OCI-LY1 (cell line): ENCODE data around the gene LMTK3.
"Not testable (repeated sequence)": the region's sequence is repeated elsewhere in the genome, so short reads cannot be mapped to it uniquely, and the experiment has no call there.

ENCODE experiments used
- H2AFZ ChIP-seq: fragments of 200-600 bp; sonication (generic), shearing (Covaris generic); 2 replicates; pipeline ENCODE4 v1.6.0; 2014; ENCODE audit warnings: antibody characterized with exemption, mild to moderate bottlenecking, low read length
- H3F3A ChIP-seq: fragments of 200-600 bp; sonication (generic), shearing (Covaris generic); 2 replicates; pipeline ENCODE4 v1.6.0; 2014; ENCODE audit warnings: mild to moderate bottlenecking, antibody characterized with exemption, low read length, moderate library complexity; ENCODE audit not compliant: insufficient read depth
- H3K27ac ChIP-seq: fragments of 200-600 bp; sonication (generic); 2 replicates; pipeline ENCODE4 v1.5.1; 2014; ENCODE audit warnings: low read length, mixed run types, mild to moderate bottlenecking, low read depth; ENCODE audit not compliant: poor library complexity, severe bottlenecking
- H3K27me3 ChIP-seq: fragments of 200-600 bp; sonication (generic); 2 replicates; pipeline ENCODE4 v1.6.0; 2014; ENCODE audit warnings: antibody characterized with exemption, mild to moderate bottlenecking, low read length, moderate library complexity; ENCODE audit not compliant: insufficient read depth
- H3K36me3 ChIP-seq: fragments of 200-600 bp; sonication (generic); 2 replicates; pipeline ENCODE4 v1.6.1; 2014; ENCODE audit warnings: mild to moderate bottlenecking, antibody characterized with exemption, low read length, moderate library complexity, mixed read lengths; ENCODE audit not compliant: insufficient read depth
- H3K4me1 ChIP-seq: fragments of 200-600 bp; sonication (generic); 2 replicates; pipeline ENCODE4 v1.5.1; 2014; ENCODE audit warnings: mild to moderate bottlenecking, low read length, moderate library complexity; ENCODE audit not compliant: insufficient read depth, severe bottlenecking
- H3K4me2 ChIP-seq: fragments of 200-600 bp; sonication (generic), shearing (Covaris generic); 2 replicates; pipeline ENCODE4 v1.6.1; 2014; ENCODE audit warnings: low read length
- H3K4me3 ChIP-seq: fragments of 200-600 bp; sonication (generic); 2 replicates; pipeline ENCODE4 v1.5.1; 2014; ENCODE audit warnings: low read length, low read depth, mild to moderate bottlenecking, mixed read lengths; ENCODE audit not compliant: poor library complexity, severe bottlenecking
- H3K79me2 ChIP-seq: fragments of 200-600 bp; shearing (Covaris generic); 2 replicates; pipeline ENCODE4 v1.6.1; 2016; ENCODE audit warnings: mixed run types, low read length, mixed read lengths; ENCODE audit not compliant: insufficient read depth
- H3K9ac ChIP-seq: fragments of 200-600 bp; sonication (generic), shearing (Covaris generic); 2 replicates; pipeline ENCODE4 v1.6.1; 2014; ENCODE audit warnings: mild to moderate bottlenecking, low read length, mixed read lengths
- H3K9me2 ChIP-seq: fragments of 200-600 bp; sonication (generic), shearing (Covaris generic); 2 replicates; pipeline ENCODE4 v1.6.1; 2014; ENCODE audit warnings: low read depth, mild to moderate bottlenecking, low read length, mixed read lengths
- H3K9me3 ChIP-seq: fragments of 200-600 bp; shearing (Covaris generic); 2 replicates; pipeline ENCODE4 v1.6.1; 2014; ENCODE audit warnings: low read length, mixed read lengths
- H4K20me1 ChIP-seq: fragments of 200-600 bp; sonication (generic), shearing (Covaris generic); 2 replicates; pipeline ENCODE4 v1.6.0; 2016; ENCODE audit warnings: mild to moderate bottlenecking, low read length; ENCODE audit not compliant: insufficient read depth
- CTCF ChIP-seq: fragments of 200-600 bp; sonication (generic), shearing (Covaris generic); IDR thresholded peaks from 2 replicates; pipeline ENCODE4 v1.5.1; 2017; ENCODE audit warnings: mild to moderate bottlenecking, antibody characterized with exemption, low read length, moderate library complexity, mixed read lengths
- EZH2 ChIP-seq: fragments of 200-600 bp; sonication (generic), shearing (Covaris generic); IDR thresholded peaks from 2 replicates; pipeline ENCODE4 v1.8.0; 2017; ENCODE audit warnings: borderline replicate concordance, mixed run types, mild to moderate bottlenecking, antibody characterized with exemption, low read length, moderate library complexity, mixed read lengths

The LMTK3 gene

GRCh38 chr19:48487948-48488347, 23.7 kb downstream of the LMTK3 start:
- Histone ChIP-seq H4K20me1 (no peaks in the 10 kb centered on the region), H3K4me2 (no peak overlapping the region), H3K36me3 (no peaks in the 10 kb centered on the region), H2AFZ (no peak overlapping the region), H3K4me3 (no peak overlapping the region), H3K9me3 (no peaks in the 10 kb centered on the region), H3K27ac (no peak overlapping the region), H3K4me1 (peaks cover 8% of the 10 kb centered on the region), H3K9me2 (no peaks in the 10 kb centered on the region), H3F3A (no peaks in the 10 kb centered on the region), H3K9ac (no peak overlapping the region), H3K79me2 (no peaks in the 10 kb centered on the region), H3K27me3 (no peaks in the 10 kb centered on the region)
- TF ChIP-seq EZH2: no peak
- no peak for TF ChIP-seq CTCF

DNA sequence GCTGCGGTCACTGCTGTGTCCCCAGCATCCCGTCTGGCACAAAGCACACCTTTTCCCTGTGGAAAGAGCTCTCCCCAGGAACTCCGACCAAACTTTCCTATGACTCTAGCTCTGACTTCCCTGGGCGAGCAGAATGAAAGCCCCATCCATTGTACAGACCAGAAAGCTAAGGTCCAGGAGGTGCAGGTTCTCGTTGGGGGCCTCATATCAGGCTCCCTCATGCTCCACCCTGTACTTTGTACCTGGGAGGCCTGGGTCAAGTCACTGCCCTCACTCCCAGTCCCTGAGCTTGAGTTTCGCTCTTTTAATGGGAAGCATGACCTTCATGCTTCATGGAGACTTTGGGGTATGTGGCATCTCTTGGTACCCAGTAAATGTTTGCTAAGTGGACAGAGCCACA, 24.1 kb downstream of the LMTK3 start:
- Histone ChIP-seq H4K20me1 (no peaks in the 10 kb centered on the region), H3K27ac (no peak overlapping the region), H3K4me1 (peaks cover 8% of the 10 kb centered on the region), H3K9ac (no peak overlapping the region), H2AFZ (no peak overlapping the region), H3K4me3 (no peak overlapping the region), H3K79me2 (no peaks in the 10 kb centered on the region), H3K27me3 (no peaks in the 10 kb centered on the region), H3K4me2 (no peak overlapping the region), H3K36me3 (no peaks in the 10 kb centered on the region), H3F3A (no peaks in the 10 kb centered on the region), H3K9me2 (no peaks in the 10 kb centered on the region), H3K9me3 (no peaks in the 10 kb centered on the region)
- TF ChIP-seq EZH2 (no peak), CTCF (no peak)

DNA sequence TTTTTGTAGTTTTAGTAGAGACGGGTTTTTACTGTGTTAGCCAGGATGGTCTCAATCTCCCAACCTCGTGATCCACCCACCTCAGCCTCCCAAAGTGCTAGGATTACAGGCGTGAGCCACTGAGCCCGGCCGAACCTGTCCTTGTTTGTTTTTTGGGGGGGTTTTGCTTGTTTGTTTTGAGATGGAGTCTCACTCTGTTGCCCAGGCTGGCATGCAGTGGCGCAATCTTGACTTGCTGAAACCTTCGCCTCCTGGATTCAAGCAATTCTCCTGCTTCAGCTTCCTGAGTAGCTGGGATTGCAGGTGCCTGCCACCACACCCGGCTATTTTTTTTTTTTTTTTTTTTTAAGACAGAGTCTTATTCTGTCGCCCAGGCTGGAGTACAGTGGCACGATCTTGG, 24.9 kb downstream of the LMTK3 start:
- not testable (repeated sequence) for H3K27ac ChIP-seq, H2AFZ ChIP-seq

DNA sequence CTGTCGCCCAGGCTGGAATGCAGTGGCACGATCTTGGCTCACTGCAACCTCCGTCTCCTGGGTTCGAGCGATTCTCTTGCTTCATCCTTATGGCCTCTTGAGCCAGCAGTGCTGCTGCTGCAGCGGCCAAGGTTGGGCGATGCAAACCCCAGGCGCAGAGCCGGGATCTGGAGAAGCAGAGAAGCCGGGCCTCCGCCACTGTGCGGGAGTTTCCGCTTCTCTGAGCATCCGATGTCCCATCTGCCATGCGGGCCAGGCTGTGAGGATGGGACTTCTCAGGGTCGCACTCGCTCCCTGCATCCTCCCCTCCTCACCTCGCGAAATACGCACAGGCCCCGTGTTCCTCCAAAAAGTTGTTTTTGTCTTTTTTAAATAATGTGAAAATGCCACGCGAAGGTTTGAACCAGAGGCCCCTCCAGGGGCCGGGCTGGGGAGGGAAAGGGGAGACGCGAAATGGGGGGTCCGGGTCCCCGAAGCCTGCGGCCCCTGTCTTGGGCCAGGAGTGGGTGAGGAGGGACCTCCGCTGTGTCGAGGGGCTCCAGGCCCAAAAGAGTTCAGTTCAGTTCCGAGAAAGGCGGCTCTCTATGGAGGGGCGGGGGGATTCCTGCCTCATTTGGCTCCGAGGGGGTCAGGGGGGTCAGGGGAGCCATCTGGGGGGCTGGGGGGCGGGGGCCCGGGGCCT, 26.6 kb downstream of the LMTK3 start:
- Histone ChIP-seq H3K27ac (no peak overlapping the region), H3K9me3 (no peaks in the 10 kb centered on the region), H4K20me1 (no peaks in the 10 kb centered on the region), H3K36me3 (no peaks in the 10 kb centered on the region), H3K4me3 (no peak overlapping the region), H3F3A (no peaks in the 10 kb centered on the region), H3K27me3 (no peaks in the 10 kb centered on the region), H3K4me1 (no peaks in the 10 kb centered on the region), H3K79me2 (no peaks in the 10 kb centered on the region), H2AFZ (no peak overlapping the region), H3K4me2 (no peak overlapping the region), H3K9ac (no peak overlapping the region), H3K9me2 (no peaks in the 10 kb centered on the region)
- TF ChIP-seq EZH2 (no peak), CTCF (no peak)

More for the DNA sequence above, 24.9 kb downstream of the LMTK3 start:
- not testable (repeated sequence) for H3K79me2 ChIP-seq, H3K4me2 ChIP-seq, H3K9ac ChIP-seq, H3K36me3 ChIP-seq, H3K4me3 ChIP-seq, H3K27me3 ChIP-seq, H3K4me1 ChIP-seq, H3F3A ChIP-seq, H3K9me3 ChIP-seq, H3K9me2 ChIP-seq, H4K20me1 ChIP-seq
